Loucy (cell line): Measurements from ENCODE around the gene SSBP3.

Source experiments
- CTCF ChIP-seq: fragments of 200-600 bp; sonication (generic); conservative IDR thresholded peaks from 2 replicates; pipeline ENCODE4 v1.5.1; 2014; ENCODE audit warnings: mild to moderate bottlenecking, antibody characterized with exemption, low read length
- EZH2phosphoT487 ChIP-seq: fragments of 200-600 bp; IDR thresholded peaks from 2 replicates; pipeline ENCODE4 v1.6.1; 2018; ENCODE audit warnings: antibody characterized with exemption, mild to moderate bottlenecking, moderate library complexity, borderline replicate concordance

DNA sequence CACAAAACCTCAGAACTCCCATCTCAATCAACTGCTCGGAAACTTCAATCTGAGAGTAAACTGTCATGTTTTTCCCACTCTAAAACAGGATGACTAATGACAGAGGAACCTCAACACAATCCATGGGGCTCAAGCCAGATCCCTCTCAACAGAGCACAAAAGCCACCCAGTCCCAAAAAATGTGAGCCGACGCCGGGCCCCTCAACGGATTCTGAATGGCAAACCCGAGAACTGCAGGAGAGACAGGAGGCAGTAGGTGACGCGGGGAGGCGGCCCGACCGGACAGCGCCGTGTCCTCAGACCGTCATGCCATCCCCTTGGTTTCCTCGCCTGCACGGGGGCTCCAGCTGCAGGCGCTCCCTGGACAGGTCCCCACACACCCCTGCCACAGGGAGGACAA is 53.4 kb downstream of the SSBP3 start:
- TF ChIP-seq CTCF (no peak), EZH2phosphoT487 (no peak)
